Omental fat pad (tissue), 4 donors: ENCODE data around the gene ANKRA2. TPM values are rescaled to one million over a fixed set of nuclear protein-coding genes. Genes with fewer than 3 reads are reported as not detected.

Experiments used
- ATAC-seq: fragments of 150-250 bp; one replicate; pipeline ENCODE4 v1.9.1; 2016; ENCODE audit warnings: mild to moderate bottlenecking, moderate library complexity; ENCODE audit not compliant: low FRiP score
- DNase-seq: peaks from one replicate; pipeline ENCODE4 v3.0.0-alpha.2; 2019; ENCODE audit warnings: low spot score
- CTCF ChIP-seq, 3 donors: fragments of 450-650 bp; IDR thresholded peaks; one replicate each; pipeline ENCODE4 v1.5.1; 2016 to 2017; ENCODE audit warnings: antibody characterized with exemption in 3 of 3, mild to moderate bottlenecking in 3 of 3, moderate library complexity in 2 of 3
- total RNA-seq, 4 donors: library from RNA; depleted of rRNA; stranded (reverse); fragments of >200 nt; gene quantifications; one replicate each; pipeline ENCODE4 v1.1.0, GENCODE V29; 2016

The ANKRA2 gene
- total RNA-seq, 4 donors from 2014 or later, result 13.3 to 22.9 (median 16.4) TPM

GRCh38 chr5:73603998-73604397, 38.6 kb upstream of the ANKRA2 start:
- DNase-seq (no peak), ATAC-seq (no peak)
- no peak for TF ChIP-seq CTCF (IDR thresholded peaks at IDR 0.05)

GRCh38 chr5:73599380-73599779, 33.9 kb upstream of the ANKRA2 start:
- DNase-seq (no peak), ATAC-seq (no peak)
- no peak for TF ChIP-seq CTCF (IDR thresholded peaks at IDR 0.05)

GRCh38 chr5:73596705-73597328, 31.4 kb upstream of the ANKRA2 start:
- DNase-seq, result no peak
- no peak for ATAC-seq
- no peak for TF ChIP-seq CTCF (IDR thresholded peaks at IDR 0.05)

- DNase-seq (no peak), ATAC-seq (no peak)
- TF ChIP-seq CTCF (IDR thresholded peaks at IDR 0.05), result no peak
Observed at GRCh38 chr5:73592551-73592950, 27.1 kb upstream of the ANKRA2 start.

- TF ChIP-seq CTCF (IDR thresholded peaks at IDR 0.05), result no peak
- ATAC-seq, result no peak
- DNase-seq, result no peak
Observed at GRCh38 chr5:73591698-73592501, 26.5 kb upstream of the ANKRA2 start.

- TF ChIP-seq CTCF (IDR thresholded peaks at IDR 0.05), result peak in 2 of 3 donors; percentile 77 to 94
- ATAC-seq (peak; percentile 73), DNase-seq (no peak)
Observed at GRCh38 chr5:73591102-73591695, 25.8 kb upstream of the ANKRA2 start.
